Loucy (cell line): ENCODE measurements around the gene ARHGAP15.

ENCODE experiments used
- CTCF ChIP-seq: fragments of 200-600 bp; sonication (generic); conservative IDR thresholded peaks from 2 replicates; pipeline ENCODE4 v1.5.1; 2014; ENCODE audit warnings: mild to moderate bottlenecking, antibody characterized with exemption, low read length
- EZH2phosphoT487 ChIP-seq: fragments of 200-600 bp; IDR thresholded peaks from 2 replicates; pipeline ENCODE4 v1.6.1; 2018; ENCODE audit warnings: antibody characterized with exemption, mild to moderate bottlenecking, moderate library complexity, borderline replicate concordance

GRCh38 chr2:143144813-143145455, 15.7 kb downstream of the ARHGAP15 start:
- TF ChIP-seq EZH2phosphoT487 (no peak), CTCF (no peak)
